GM12878 (cell line): ENCODE results near the gene ASPDH. TPM values are rescaled to one million over a fixed set of nuclear protein-coding genes. Genes with fewer than 3 reads are reported as not detected.

ENCODE experiments used
- ATAC-seq: fragments of 200-7000 bp; cut with Tn5 transposase; 3 replicates; pipeline ENCODE4 v1.9.1; 2020; ENCODE audit warnings: mild to moderate bottlenecking, moderate library complexity
- BruUV-seq: library from RNA; stranded (reverse); fragments of 400-500 nt; replicated peaks from 2 replicates; lab custom pipeline; 2021; lab: Mats Ljungman, UMichigan
- CTCF ChIA-PET: fragments of 300-600 bp; sonication (Branson Sonifier 250); formaldehyde crosslinking; extraction: SDS; loops from one replicate; lab custom pipeline; 2021; ENCODE audit warnings: inconsistent platforms; lab: Yijun Ruan, JAX
- POLR2A ChIA-PET: fragments of 350-600 bp; formaldehyde crosslinking; extraction: SDS; loops from one replicate; lab custom pipeline; 2021; ENCODE audit warnings: inconsistent platforms; lab: Charles Lee
- RAD21 ChIA-PET: fragments of 300-600 bp; sonication (Branson Sonifier 250); formaldehyde crosslinking; loops from one replicate; lab custom pipeline; 2023; ENCODE audit warnings: antibody characterized with exemption; ENCODE audit not compliant: unreplicated experiment; lab: Charles Lee
- SMC1A ChIA-PET: fragments of 300-600 bp; sonication (Branson Sonifier 250); formaldehyde crosslinking; loops from one replicate; lab custom pipeline; 2023; ENCODE audit not compliant: unreplicated experiment, uncharacterized antibody; lab: Charles Lee
- DNase-seq: peaks from one replicate; pipeline ENCODE4 v3.0.0-alpha.2; 2011; ENCODE audit warnings: low read depth, low spot score
- FAIRE-seq: peaks from 3 replicates; lab custom pipeline; 2011; peaks lifted over from hg19 to GRCh38; lab: Jason Lieb, UNC
- H2AFZ ChIP-seq: 2 replicates; pipeline ENCODE4 v1.6.0; 2011; ENCODE audit warnings: low read depth, low read length, control low read depth; ENCODE audit not compliant: control insufficient read depth
- H3K27ac ChIP-seq: 2 replicates; pipeline ENCODE4 v1.5.1; 2011; ENCODE audit warnings: control low read depth; ENCODE audit not compliant: control insufficient read depth, insufficient read depth
- H3K27me3 ChIP-seq, 2 experiments: replicated peaks in 1 of 2; 2 replicates each; pipeline versions ENCODE4 v1.6.0 to v1.6.1; 2011; ENCODE audit warnings: low read length in 1 of 2; ENCODE audit not compliant: control insufficient read depth in 2 of 2, insufficient read depth in 2 of 2
- H3K36me3 ChIP-seq, 2 experiments: 2 replicates each; pipeline ENCODE4 v1.5.1; 2011; ENCODE audit warnings: low read length in 1 of 2; ENCODE audit not compliant: control insufficient read depth in 2 of 2, insufficient read depth in 2 of 2
- H3K4me1 ChIP-seq: 2 replicates; pipeline ENCODE4 v1.6.1; 2011; ENCODE audit warnings: mild to moderate bottlenecking, low read length, moderate library complexity, mixed read lengths; ENCODE audit not compliant: control insufficient read depth, insufficient read depth
- H3K4me2 ChIP-seq: 2 replicates; pipeline ENCODE4 v1.6.0; 2011; ENCODE audit warnings: control low read depth; ENCODE audit not compliant: control insufficient read depth, insufficient read depth
- H3K4me3 ChIP-seq: fragments of 200-600 bp; sonication (generic); 2 replicates; pipeline ENCODE4 v1.5.1; 2016
- H3K79me2 ChIP-seq: 2 replicates; pipeline ENCODE4 v1.6.0; 2011; ENCODE audit warnings: low read length; ENCODE audit not compliant: control insufficient read depth, insufficient read depth
- H3K9ac ChIP-seq: 2 replicates; pipeline ENCODE4 v1.8.0; 2011; ENCODE audit warnings: low read length, control low read depth, mixed read lengths; ENCODE audit not compliant: control insufficient read depth, insufficient read depth
- H3K9me3 ChIP-seq: replicated peaks from 3 replicates; pipeline ENCODE4 v1.5.1; 2011; ENCODE audit warnings: mild to moderate bottlenecking, low read length; ENCODE audit not compliant: control insufficient read depth, insufficient read depth
- H4K20me1 ChIP-seq: 2 replicates; pipeline ENCODE4 v1.6.0; 2011; ENCODE audit not compliant: control insufficient read depth, insufficient read depth
- BHLHE40 ChIP-seq, 2 experiments: fragments of 450-650 bp in 1 of 2; IDR thresholded peaks; 2 replicates each; pipeline ENCODE4 v1.6.1; 2011 to 2017; ENCODE audit warnings: low read depth in 2 of 2, borderline replicate concordance in 1 of 2, improper control_type of control experiment in 1 of 2, low read length in 1 of 2, mild to moderate bottlenecking in 1 of 2
- BMI1 ChIP-seq: fragments of 450-650 bp; IDR thresholded peaks from 2 replicates; pipeline ENCODE4 v1.6.1; 2016; ENCODE audit warnings: mild to moderate bottlenecking, moderate library complexity, borderline replicate concordance
- CBX3 ChIP-seq: fragments of 200-600 bp; sonication (generic); IDR thresholded peaks from 2 replicates; pipeline ENCODE4 v1.6.1; 2016; ENCODE audit warnings: low read depth, borderline replicate concordance
- CBX5 ChIP-seq: sonication (generic); IDR thresholded peaks from 2 replicates; pipeline ENCODE4 v1.6.1; 2016; ENCODE audit warnings: low read depth, moderate library complexity, mild to moderate bottlenecking, inconsistent platforms
- CREB1 ChIP-seq: IDR thresholded peaks from 2 replicates; pipeline ENCODE4 v1.6.1; 2012; ENCODE audit warnings: low read depth, mild to moderate bottlenecking, inconsistent platforms
- EED ChIP-seq: sonication (generic); IDR thresholded peaks from 2 replicates; pipeline ENCODE4 v1.6.1; 2016; ENCODE audit warnings: antibody characterized with exemption, low read depth
- FOXM1 ChIP-seq: IDR thresholded peaks from 2 replicates; pipeline ENCODE4 v1.6.1; 2012; ENCODE audit warnings: low read depth, mild to moderate bottlenecking, inconsistent platforms, low read length, moderate library complexity
- HCFC1 ChIP-seq: fragments of 150-350 bp; IDR thresholded peaks from 2 replicates; pipeline ENCODE4 v1.6.1; 2014; ENCODE audit warnings: low read length
- IKZF1 ChIP-seq: fragments of 450-650 bp; conservative IDR thresholded peaks from 2 replicates; pipeline ENCODE4 v1.6.1; 2017; ENCODE audit warnings: antibody characterized with exemption, mild to moderate bottlenecking
- IKZF2 ChIP-seq, 2 experiments: fragments of 450-650 bp; IDR thresholded peaks; 2 replicates each; pipeline ENCODE4 v1.6.1; 2017; ENCODE audit warnings: mild to moderate bottlenecking in 2 of 2, moderate library complexity in 2 of 2
- JUNB ChIP-seq: IDR thresholded peaks from 2 replicates; pipeline ENCODE4 v1.6.1; 2016; ENCODE audit warnings: antibody characterized with exemption, mild to moderate bottlenecking
- MTA3 ChIP-seq: IDR thresholded peaks from 2 replicates; pipeline ENCODE4 v1.6.1; 2012; ENCODE audit warnings: low read length, inconsistent platforms, borderline replicate concordance
- POLR2AphosphoS2 ChIP-seq: IDR thresholded peaks from 2 replicates; pipeline ENCODE4 v1.6.1; 2011; ENCODE audit warnings: low read depth, mild to moderate bottlenecking, low read length, improper control_type of control experiment, moderate library complexity
- RAD21 ChIP-seq: IDR thresholded peaks from 2 replicates; pipeline ENCODE4 v1.6.1; 2011; ENCODE audit warnings: mild to moderate bottlenecking, low read depth, low read length, moderate library complexity; ENCODE audit not compliant: insufficient read depth
- RELB ChIP-seq: fragments of 450-650 bp; IDR thresholded peaks from 2 replicates; pipeline ENCODE4 v1.6.1; 2017; ENCODE audit warnings: low read depth, mild to moderate bottlenecking, moderate library complexity
- SIX5 ChIP-seq: IDR thresholded peaks from 2 replicates; pipeline ENCODE4 v1.6.1; 2011; ENCODE audit warnings: mild to moderate bottlenecking, low read depth, low read length, moderate library complexity; ENCODE audit not compliant: severe bottlenecking
- SREBF2 ChIP-seq: IDR thresholded peaks from 2 replicates; pipeline ENCODE4 v1.6.1; 2012; ENCODE audit warnings: mild to moderate bottlenecking, low read length
- SRF ChIP-seq, 2 experiments: IDR thresholded peaks; 2 replicates each; pipeline ENCODE4 v1.6.1; 2011; ENCODE audit warnings: low read depth in 2 of 2, low read length in 2 of 2, mild to moderate bottlenecking in 1 of 2, moderate library complexity in 1 of 2
- TCF3 ChIP-seq: IDR thresholded peaks from 2 replicates; pipeline ENCODE4 v1.6.1; 2012; ENCODE audit warnings: low read depth, mild to moderate bottlenecking, low read length, borderline replicate concordance; ENCODE audit not compliant: insufficient read depth
- YBX1 ChIP-seq: fragments of 450-650 bp; IDR thresholded peaks from 2 replicates; pipeline ENCODE4 v1.6.1; 2016; ENCODE audit warnings: antibody characterized with exemption
- ZNF274 ChIP-seq: IDR thresholded peaks from one replicate; pipeline ENCODE4 v1.8.0; 2011; ENCODE audit not compliant: insufficient read length, insufficient read depth
- WGBS: methylation state at CpG from one replicate; pipeline ENCODE4 v1.1.6; 2016; ENCODE audit warnings: low lambda C conversion rate; ENCODE audit not compliant: insufficient replicate concordance, insufficient coverage; ENCODE audit errors: missing lambda C conversion rate; 5-methylcytosine and 5-hydroxymethylcytosine counted together
- in situ Hi-C: fragments of 300-500 bp; cut with MboI; formaldehyde crosslinking; loops from 9 replicates; pipeline ENCODE4 v1.14.3; 2018; ENCODE audit warnings: mixed read lengths
- intact Hi-C: fragments of 100-400 bp; cut with micrococcal nuclease; formaldehyde crosslinking; loops from one replicate; pipeline ENCODE4 v1.14.2; 2022; ENCODE audit not compliant: unreplicated experiment
- polyA plus RNA-seq, 11 experiments: library from polyadenylated mRNA; depleted of rRNA in 4 of 11; unstranded in 6 of 11; stranded (reverse) in 5 of 11; fragments of >200 nt; fragmentation: Nextera tagmentation in 4 of 11; fragmentation: Illumina TruSeq in 1 of 11; extraction: Ambion mirVana in 4 of 11; extraction: Trizol in 1 of 11; gene quantifications; 1 replicate in 1 of 11; 2 replicates in 10 of 11; pipeline versions ENCODE4 v1.2.1 to v1.2.3, GENCODE V29; 2011 to 2016; ENCODE audit warnings: inconsistent platforms in 2 of 11, missing spikeins in 2 of 11, low read depth in 1 of 11
- total RNA-seq, 4 experiments: library from RNA; depleted of rRNA in 3 of 4; stranded (reverse); fragments of >200 nt in 3 of 4; fragmentation: Illumina TruSeq in 1 of 4; extraction: Trizol in 1 of 4; gene quantifications; 2 replicates each; pipeline versions ENCODE4 v1.2.1 to v1.2.3, GENCODE V29; 2013 to 2021
- TF ChIP-seq, protein P1 (sequence below): IDR thresholded peaks from 2 replicates; pipeline ENCODE4 v1.6.1; 2011; ENCODE audit warnings: mild to moderate bottlenecking, low read depth, low read length, moderate library complexity; ENCODE audit not compliant: insufficient replicate concordance

Gene ASPDH
- total and polyA plus RNA-seq, 10 of the 15 experiments (the other 5 are each of a cell fraction or from before 2014, with no cell fraction given): not detected

GRCh38 chr19:50554212-50554611, 40.5 kb upstream of the ASPDH start (continued):
- TF ChIP-seq POLR2AphosphoS2 (no peak), BHLHE40 (IDR thresholded peaks at IDR 0.05; ENCODE audit: borderline replicate concordance in 1 of 2, low read depth in 2 of 2, low read length in 1 of 2) (no peak), RAD21 (no peak), YBX1 (no peak), SREBF2 (no peak), RELB (no peak), ZNF274 (no peak), CBX5 (no peak), TCF3 (no peak)
- TF ChIP-seq, all 136 proteins: peak for 0

GRCh38 chr19:50553134-50553703, 39.5 kb upstream of the ASPDH start:
- H3K27me3 ChIP-seq: peaks cover 0 to 3% of the 10 kb centered on the region in 2 experiments
- ChIA-PET POLR2A (interaction anchor here (0.6 to 1.0 kb wide), 2 partner anchors 8 to 228 kb away, joined by 4 to 5 read pairs; no protein-coding TSS in a partner anchor), RAD21 (interaction anchor here (1.2 kb wide), 1 partner anchor 196 kb away, joined by 3 read pairs; no protein-coding TSS in a partner anchor), SMC1A (no interaction called here), CTCF (interaction anchor here (8.5 kb wide), 1 partner anchor 14 kb away, joined by 117 read pairs; no protein-coding TSS in a partner anchor)
- no peaks in the 10 kb centered on the region for H3K9me3 ChIP-seq
- ATAC-seq (no peak), FAIRE-seq (no peak), DNase-seq (no peak)
- H3K4me3 ChIP-seq: no peak overlapping the region
- intact Hi-C loops: no loop called here
- no peak overlapping the region for H3K4me2 ChIP-seq
- H3K27ac ChIP-seq: no peak overlapping the region
- in situ Hi-C loops: no loop called here
- 41% methylated on average over 18 of the region's 19 CpGs for WGBS
- H3K79me2 ChIP-seq: no peaks in the 10 kb centered on the region
- no peak overlapping the region for H3K9ac ChIP-seq
- no peaks in the 10 kb centered on the region for H3K36me3 ChIP-seq
- no peaks in the 10 kb centered on the region; the same call in 1 of the 2 replicates for H3K4me1 ChIP-seq
- BruUV-seq: no TSS peak
- no peak overlapping the region for H2AFZ ChIP-seq
- no peaks in the 10 kb centered on the region for H4K20me1 ChIP-seq
- TF ChIP-seq CBX3 (no peak), IKZF1 (no peak), EED (no peak), SRF (IDR thresholded peaks at IDR 0.05; ENCODE audit: low read depth in 2 of 2, low read length in 2 of 2) (no peak), FOXM1 (no peak), HCFC1 (no peak), SIX5 (no peak), JUNB (no peak), BMI1 (no peak), CREB1 (no peak), MTA3 (no peak), IKZF2 (IDR thresholded peaks at IDR 0.05) (no peak)
- TF ChIP-seq, protein P1, sequence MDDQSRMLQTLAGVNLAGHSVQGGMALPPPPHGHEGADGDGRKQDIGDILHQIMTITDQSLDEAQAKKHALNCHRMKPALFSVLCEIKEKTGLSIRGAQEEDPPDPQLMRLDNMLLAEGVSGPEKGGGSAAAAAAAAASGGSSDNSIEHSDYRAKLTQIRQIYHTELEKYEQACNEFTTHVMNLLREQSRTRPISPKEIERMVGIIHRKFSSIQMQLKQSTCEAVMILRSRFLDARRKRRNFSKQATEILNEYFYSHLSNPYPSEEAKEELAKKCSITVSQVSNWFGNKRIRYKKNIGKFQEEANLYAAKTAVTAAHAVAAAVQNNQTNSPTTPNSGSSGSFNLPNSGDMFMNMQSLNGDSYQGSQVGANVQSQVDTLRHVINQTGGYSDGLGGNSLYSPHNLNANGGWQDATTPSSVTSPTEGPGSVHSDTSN: no peak
